ENCODE data around the gene TRAF2.

GRCh38 chr9:136840877-136841645 is 45.3 kb upstream of the TRAF2 start:
- no peak for TF ChIP-seq CTCF (conservative IDR thresholded peaks at IDR 0.05; ENCODE audit: low read depth, low read length)
- TF ChIP-seq EZH2phosphoT487 (IDR thresholded peaks at IDR 0.05; ENCODE audit: borderline replicate concordance, low read length) = no peak
- no peak for TF ChIP-seq EZH2 (IDR thresholded peaks at IDR 0.05; ENCODE audit: low read length, unreplicated experiment)

Data from PC-3 (cell line).